ENCODE results near the gene ANAPC16.

ANAPC16 gene

GRCh38 chr10:72186258-72186981, 29.4 kb upstream of the ANAPC16 start:
- H3K4me3 ChIP-seq (replicated peaks in 1 of 2; ENCODE audit: low read depth in 2 of 2, low read length in 2 of 2), result peak overlapping the region in 1 of 2 donors; percentile 6
- DNase-seq (ENCODE audit: low read depth in 2 of 2), result peak; percentile 90 to 96

GRCh38 chr10:72186982-72187330, 28.9 kb upstream of the ANAPC16 start:
- no peak for DNase-seq (ENCODE audit: low read depth in 2 of 2)
- H3K4me3 ChIP-seq (replicated peaks in 1 of 2; ENCODE audit: low read depth in 2 of 2, low read length in 2 of 2), result peak overlapping the region in 1 of 2 donors; percentile 6
- no peak for TF ChIP-seq CTCF (IDR thresholded peaks at IDR 0.05; ENCODE audit: low read depth, low read length)

More at GRCh38 chr10:72186258-72186981, 29.4 kb upstream of the ANAPC16 start:
- no peak for TF ChIP-seq CTCF (IDR thresholded peaks at IDR 0.05; ENCODE audit: low read depth, low read length)

GRCh38 chr10:72194949-72195348, 20.9 kb upstream of the ANAPC16 start:
- TF ChIP-seq CTCF (IDR thresholded peaks at IDR 0.05; ENCODE audit: low read depth, low read length), result no peak
- H3K4me3 ChIP-seq (replicated peaks in 1 of 2; ENCODE audit: low read depth in 2 of 2, low read length in 2 of 2), result no peak overlapping the region
- no peak for DNase-seq (ENCODE audit: low read depth in 2 of 2)

- no peak for DNase-seq (ENCODE audit: low read depth in 2 of 2)
- TF ChIP-seq CTCF (IDR thresholded peaks at IDR 0.05; ENCODE audit: low read depth, low read length), result no peak
- H3K4me3 ChIP-seq (replicated peaks in 1 of 2; ENCODE audit: low read depth in 2 of 2, low read length in 2 of 2), result no peak overlapping the region
These were observed 14.9 kb upstream of the ANAPC16 start for GRCh38 chr10:72200883-72201282.

- no peak for TF ChIP-seq CTCF (IDR thresholded peaks at IDR 0.05; ENCODE audit: low read depth, low read length)
- DNase-seq (ENCODE audit: low read depth in 2 of 2), result no peak
- no peak overlapping the region for H3K4me3 ChIP-seq (replicated peaks in 1 of 2; ENCODE audit: low read depth in 2 of 2, low read length in 2 of 2)
These were observed 14.5 kb upstream of the ANAPC16 start for GRCh38 chr10:72201293-72201692.

- peak in 1 of 2 donors; percentile 23 for DNase-seq (ENCODE audit: low read depth in 2 of 2)
These were observed 11.5 kb upstream of the ANAPC16 start for GRCh38 chr10:72204296-72204695.

More at GRCh38 chr10:72204296-72204695, 11.5 kb upstream of the ANAPC16 start:
- no peak for TF ChIP-seq CTCF (IDR thresholded peaks at IDR 0.05; ENCODE audit: low read depth, low read length)
- no peak overlapping the region for H3K4me3 ChIP-seq (replicated peaks in 1 of 2; ENCODE audit: low read depth in 2 of 2, low read length in 2 of 2)
